Fibroblast of villous mesenchyme (primary cell): ENCODE data around the gene TEDC2. TPM values are rescaled to one million over a fixed set of nuclear protein-coding genes. Genes with fewer than 3 reads are reported as not detected.

ENCODE experiments used
- DNase-seq: peaks from one replicate; pipeline ENCODE4 v3.0.0-alpha.2; 2010; ENCODE audit warnings: low read depth
- H3K4me3 ChIP-seq: 2 replicates; pipeline ENCODE4 v1.5.1; 2011; ENCODE audit warnings: low read depth, mild to moderate bottlenecking, low read length
- total RNA-seq: library from RNA; depleted of rRNA; stranded (reverse); fragments of >200 nt; gene quantifications from 2 replicates; pipeline ENCODE4 v1.2.3, GENCODE V29; 2012
- TF ChIP-seq, protein P1 (sequence below): IDR thresholded peaks from 2 replicates; pipeline ENCODE4 v1.5.1; 2012; ENCODE audit warnings: low read depth, mild to moderate bottlenecking, low read length; ENCODE audit not compliant: insufficient read depth

Gene TEDC2
- total RNA-seq, 1 donor = 6.9 TPM

DNA sequence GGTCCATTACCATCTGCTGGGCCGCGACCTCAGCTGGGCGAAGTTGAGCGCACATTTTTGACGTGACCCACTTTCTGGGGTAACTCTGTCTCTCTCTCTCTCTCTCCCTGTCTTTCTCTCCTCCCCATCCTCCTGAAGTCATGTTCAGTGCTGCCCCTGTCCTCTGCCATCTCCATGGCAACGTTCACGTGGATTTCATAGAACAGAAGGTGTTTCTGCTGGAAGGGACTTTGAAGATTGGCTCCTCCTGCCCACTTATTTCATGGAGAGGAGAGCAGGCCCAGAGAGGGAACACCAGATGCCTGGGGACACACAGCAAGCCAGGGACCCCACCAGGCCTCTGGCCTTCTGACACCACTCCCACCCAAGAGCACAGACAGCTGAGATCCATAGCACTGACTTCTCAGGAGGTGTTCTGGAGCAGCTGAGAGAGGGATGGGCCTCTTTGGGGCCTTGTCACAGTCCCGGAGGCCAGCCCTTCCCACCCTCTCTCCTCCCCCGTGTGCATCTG is 34.8 kb upstream of the TEDC2 start:
- TF ChIP-seq, protein P1, sequence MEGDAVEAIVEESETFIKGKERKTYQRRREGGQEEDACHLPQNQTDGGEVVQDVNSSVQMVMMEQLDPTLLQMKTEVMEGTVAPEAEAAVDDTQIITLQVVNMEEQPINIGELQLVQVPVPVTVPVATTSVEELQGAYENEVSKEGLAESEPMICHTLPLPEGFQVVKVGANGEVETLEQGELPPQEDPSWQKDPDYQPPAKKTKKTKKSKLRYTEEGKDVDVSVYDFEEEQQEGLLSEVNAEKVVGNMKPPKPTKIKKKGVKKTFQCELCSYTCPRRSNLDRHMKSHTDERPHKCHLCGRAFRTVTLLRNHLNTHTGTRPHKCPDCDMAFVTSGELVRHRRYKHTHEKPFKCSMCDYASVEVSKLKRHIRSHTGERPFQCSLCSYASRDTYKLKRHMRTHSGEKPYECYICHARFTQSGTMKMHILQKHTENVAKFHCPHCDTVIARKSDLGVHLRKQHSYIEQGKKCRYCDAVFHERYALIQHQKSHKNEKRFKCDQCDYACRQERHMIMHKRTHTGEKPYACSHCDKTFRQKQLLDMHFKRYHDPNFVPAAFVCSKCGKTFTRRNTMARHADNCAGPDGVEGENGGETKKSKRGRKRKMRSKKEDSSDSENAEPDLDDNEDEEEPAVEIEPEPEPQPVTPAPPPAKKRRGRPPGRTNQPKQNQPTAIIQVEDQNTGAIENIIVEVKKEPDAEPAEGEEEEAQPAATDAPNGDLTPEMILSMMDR = no peak
- H3K4me3 ChIP-seq = no peak overlapping the region
- no peak for DNase-seq

DNA sequence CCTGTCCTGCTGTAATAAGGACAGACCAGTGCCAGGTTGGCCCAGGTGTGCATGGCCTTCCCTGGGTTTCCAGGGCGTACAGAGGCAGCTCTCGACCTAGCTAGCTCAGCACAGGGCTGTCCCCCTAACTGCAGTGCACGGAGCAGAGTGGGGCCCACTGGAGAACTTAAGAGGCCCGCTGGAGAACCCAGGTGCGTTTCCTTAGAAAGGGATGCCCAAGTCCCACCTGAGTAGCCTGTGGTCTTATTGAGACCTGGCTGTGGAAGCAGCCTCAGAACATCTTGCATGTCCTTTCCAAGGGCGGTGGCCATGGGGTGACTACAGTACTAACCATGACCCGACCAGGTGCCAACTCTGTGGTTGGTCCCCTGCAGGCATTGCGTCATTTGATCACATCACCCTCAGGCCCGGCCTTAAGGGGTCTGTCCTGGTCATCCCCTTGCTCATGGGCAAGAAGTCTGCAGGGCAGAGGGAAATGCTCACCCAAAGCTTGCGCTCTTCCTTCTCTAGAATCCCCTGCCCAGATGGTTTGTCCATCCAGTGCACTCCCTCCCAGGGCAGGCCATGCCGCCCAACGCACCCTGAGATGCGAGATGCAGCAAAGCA is 34.0 kb upstream of the TEDC2 start:
- DNase-seq = no peak
- H3K4me3 ChIP-seq = no peak overlapping the region
- TF ChIP-seq, protein P1 = no peak

DNA sequence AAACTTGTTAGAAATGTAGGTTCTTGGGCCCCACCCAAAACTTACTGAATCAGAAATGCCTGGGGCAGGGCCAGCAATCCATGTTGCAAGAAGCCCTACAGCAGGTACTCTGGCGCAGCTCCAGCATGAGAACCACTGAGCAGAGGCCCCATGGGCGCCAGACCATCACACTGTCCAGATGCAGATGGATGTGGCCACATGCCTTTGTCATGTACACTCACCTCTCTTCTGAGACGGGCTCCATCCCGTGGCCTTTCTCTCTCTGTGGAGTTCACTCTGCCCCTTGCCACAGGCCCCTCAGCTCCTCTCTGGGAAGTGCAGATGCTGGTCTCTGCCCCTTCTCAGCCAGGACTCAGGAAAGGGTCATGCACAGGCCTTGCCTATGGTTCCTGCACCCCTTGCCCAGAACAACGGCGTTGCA is 33.0 kb upstream of the TEDC2 start:
- no peak overlapping the region for H3K4me3 ChIP-seq
- TF ChIP-seq, protein P1 = no peak
- no peak for DNase-seq

DNA sequence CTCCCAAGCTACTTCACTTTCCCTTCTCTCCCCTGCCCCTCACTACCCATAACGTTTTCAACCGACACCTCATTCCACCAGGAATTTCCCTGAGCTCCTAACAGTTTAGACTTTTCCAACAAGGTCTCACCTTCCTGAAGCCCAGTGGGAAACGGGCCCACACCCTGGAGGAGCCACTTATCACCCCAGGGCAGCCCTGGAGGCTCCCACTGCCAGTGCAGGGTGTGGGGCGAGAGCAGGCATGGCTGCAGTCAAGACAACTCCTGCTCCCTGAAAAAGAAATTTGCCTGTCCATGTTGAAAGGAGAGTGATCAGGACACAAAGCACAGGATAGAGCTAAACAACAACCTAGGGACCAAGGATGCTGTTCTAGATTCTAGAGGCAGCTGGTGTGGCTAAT is 32.4 kb upstream of the TEDC2 start:
- DNase-seq = no peak
- TF ChIP-seq, protein P1 = no peak
- H3K4me3 ChIP-seq = no peak overlapping the region

DNA sequence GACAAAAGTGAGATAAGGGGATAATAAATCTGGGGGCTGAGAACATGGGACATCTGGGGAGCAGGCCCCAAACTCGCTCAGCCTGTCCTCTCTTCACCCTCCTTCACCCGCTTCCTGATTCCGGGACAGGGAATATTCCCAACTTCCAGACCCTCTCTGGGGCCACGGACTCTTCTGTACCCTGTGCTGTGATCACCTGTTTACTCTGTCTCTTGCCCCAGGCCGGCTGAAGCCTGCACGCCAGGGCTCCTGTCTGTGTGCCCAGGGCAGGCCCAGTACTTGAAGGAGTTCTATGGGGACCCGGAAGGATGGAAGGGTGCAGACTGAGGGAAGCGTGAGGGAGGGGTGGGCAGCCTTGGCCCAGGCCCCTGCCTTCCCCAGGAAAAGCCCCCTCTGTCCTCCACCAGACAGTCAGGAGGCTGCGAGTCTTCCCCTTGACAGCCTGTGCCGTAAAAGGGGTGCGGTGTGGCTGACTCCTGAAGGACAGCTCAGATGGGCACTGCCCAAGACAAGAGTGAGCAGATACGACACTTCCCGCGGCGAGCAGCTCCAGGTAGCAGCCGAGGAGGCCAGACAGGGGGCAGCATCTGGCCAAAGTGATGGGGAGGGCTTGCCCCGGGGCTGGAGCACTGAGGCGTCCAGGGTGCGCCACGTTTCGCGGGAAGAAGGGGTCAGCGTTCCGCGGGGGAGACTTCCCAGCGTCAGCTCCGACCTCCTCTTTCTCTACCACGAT is 31.7 kb upstream of the TEDC2 start:
- DNase-seq = peak; percentile 26
- TF ChIP-seq, protein P1 = peak; percentile 24
- H3K4me3 ChIP-seq = peak overlapping the region; percentile 66

DNA sequence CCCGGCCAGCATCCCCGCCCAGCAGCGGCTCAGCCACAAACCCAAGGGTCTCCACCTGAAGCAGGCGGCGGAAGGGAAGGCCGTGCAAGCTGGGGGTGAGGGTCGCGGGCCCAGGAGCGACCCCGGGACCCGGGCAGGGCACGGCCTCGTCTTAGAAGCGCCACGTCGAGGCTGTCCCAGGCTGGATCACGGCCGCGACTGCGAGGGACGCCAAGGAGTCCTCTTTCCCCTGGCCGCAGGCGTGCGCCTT is 31.2 kb upstream of the TEDC2 start:
- DNase-seq = no peak
- TF ChIP-seq, protein P1 = no peak
- peak overlapping the region; percentile 66 for H3K4me3 ChIP-seq
